SK-N-SH (cell line): ENCODE measurements around the gene ABCC12.

Source experiments
- CHD2 ChIP-seq: fragments of 150-350 bp; IDR thresholded peaks from 2 replicates; pipeline ENCODE4 v1.6.1; 2018; ENCODE audit warnings: low read length; ENCODE audit not compliant: partially characterized antibody
- EZH2phosphoT487 ChIP-seq: fragments of 200-600 bp; sonication (generic); IDR thresholded peaks from 2 replicates; pipeline ENCODE4 v1.6.1; 2017; ENCODE audit warnings: low read depth, mixed run types, mild to moderate bottlenecking, antibody characterized with exemption, moderate library complexity, borderline replicate concordance
- GABPA ChIP-seq: IDR thresholded peaks from 2 replicates; pipeline ENCODE4 v1.4.0; 2012; ENCODE audit warnings: low read depth, mild to moderate bottlenecking
- GATA2 ChIP-seq: sonication (generic); formaldehyde crosslinking; IDR thresholded peaks from 2 replicates; pipeline ENCODE4 v1.5.0; 2020; ENCODE audit warnings: mild to moderate bottlenecking, missing genetic modification reagents
- MEF2A ChIP-seq: IDR thresholded peaks from 2 replicates; pipeline ENCODE4 v1.4.0; 2012; ENCODE audit warnings: low read depth, borderline replicate concordance
- MXI1 ChIP-seq: IDR thresholded peaks from 2 replicates; pipeline ENCODE4 v1.6.1; 2012; ENCODE audit warnings: mild to moderate bottlenecking, low read depth, low read length, improper control_type of control experiment
- RAD21 ChIP-seq: IDR thresholded peaks from 2 replicates; pipeline ENCODE4 v1.6.1; 2012; ENCODE audit warnings: mild to moderate bottlenecking, low read length
- SMC3 ChIP-seq: IDR thresholded peaks from 2 replicates; pipeline ENCODE4 v1.6.1; 2012; ENCODE audit warnings: low read depth, low read length, improper control_type of control experiment
- TAF1 ChIP-seq: IDR thresholded peaks from 2 replicates; pipeline ENCODE4 v1.6.1; 2012; ENCODE audit warnings: low read depth, mild to moderate bottlenecking, low read length, moderate library complexity, borderline replicate concordance
- YY1 ChIP-seq: IDR thresholded peaks from 2 replicates; pipeline ENCODE4 v1.4.0; 2012; ENCODE audit warnings: low read depth, mild to moderate bottlenecking
- TF ChIP-seq, protein P1 (sequence below): IDR thresholded peaks from 2 replicates; pipeline ENCODE4; 2012
- TF ChIP-seq, protein P2 (sequence below): fragments of 200-600 bp; sonication (generic); IDR thresholded peaks from 2 replicates; pipeline ENCODE4 v1.6.1; 2017; ENCODE audit warnings: antibody characterized with exemption, mild to moderate bottlenecking, moderate library complexity
- TF ChIP-seq, protein P3 (sequence below): IDR thresholded peaks from 2 replicates; pipeline ENCODE4 v1.6.1; 2012; ENCODE audit warnings: mild to moderate bottlenecking, low read depth, low read length, moderate library complexity
- TF ChIP-seq, protein P4 (sequence below): IDR thresholded peaks from 2 replicates; pipeline ENCODE4 v1.4.0; 2012; ENCODE audit warnings: low read depth

DNA sequence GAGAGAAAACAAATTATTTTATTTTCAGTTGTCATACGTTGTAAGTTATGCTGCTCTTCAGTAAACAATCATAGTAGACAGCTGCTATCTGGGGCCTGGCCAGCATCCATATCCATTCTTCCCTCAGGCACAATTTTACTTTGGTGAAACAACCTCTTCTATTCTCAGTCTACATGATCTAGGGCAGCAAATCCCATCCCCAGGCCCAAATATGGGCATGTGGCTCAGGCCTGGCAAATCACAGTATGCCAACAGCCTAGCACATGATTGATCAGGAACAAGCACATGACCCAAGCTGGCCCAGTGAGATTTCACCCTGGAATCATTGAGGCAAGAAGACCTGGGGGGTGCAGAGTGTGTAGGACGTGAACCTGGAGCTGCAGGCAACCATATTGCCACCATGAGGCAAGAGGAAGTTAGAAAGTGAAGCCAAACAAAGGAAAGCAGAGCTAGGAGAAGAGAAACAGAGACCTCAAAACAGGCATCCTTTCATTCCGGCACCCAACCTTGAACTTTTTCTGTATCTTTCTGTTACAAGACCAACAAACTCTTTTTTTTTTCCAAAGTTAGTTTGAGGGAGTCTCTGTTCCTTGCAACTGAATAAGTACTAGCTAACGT is 10.3 kb upstream of the ABCC12 start:
- TF ChIP-seq GABPA, result no peak
- TF ChIP-seq, protein P1, sequence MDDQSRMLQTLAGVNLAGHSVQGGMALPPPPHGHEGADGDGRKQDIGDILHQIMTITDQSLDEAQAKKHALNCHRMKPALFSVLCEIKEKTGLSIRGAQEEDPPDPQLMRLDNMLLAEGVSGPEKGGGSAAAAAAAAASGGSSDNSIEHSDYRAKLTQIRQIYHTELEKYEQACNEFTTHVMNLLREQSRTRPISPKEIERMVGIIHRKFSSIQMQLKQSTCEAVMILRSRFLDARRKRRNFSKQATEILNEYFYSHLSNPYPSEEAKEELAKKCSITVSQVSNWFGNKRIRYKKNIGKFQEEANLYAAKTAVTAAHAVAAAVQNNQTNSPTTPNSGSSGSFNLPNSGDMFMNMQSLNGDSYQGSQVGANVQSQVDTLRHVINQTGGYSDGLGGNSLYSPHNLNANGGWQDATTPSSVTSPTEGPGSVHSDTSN, result no peak
- TF ChIP-seq RAD21, result no peak
- no peak for TF ChIP-seq SMC3
- TF ChIP-seq, protein P2, sequence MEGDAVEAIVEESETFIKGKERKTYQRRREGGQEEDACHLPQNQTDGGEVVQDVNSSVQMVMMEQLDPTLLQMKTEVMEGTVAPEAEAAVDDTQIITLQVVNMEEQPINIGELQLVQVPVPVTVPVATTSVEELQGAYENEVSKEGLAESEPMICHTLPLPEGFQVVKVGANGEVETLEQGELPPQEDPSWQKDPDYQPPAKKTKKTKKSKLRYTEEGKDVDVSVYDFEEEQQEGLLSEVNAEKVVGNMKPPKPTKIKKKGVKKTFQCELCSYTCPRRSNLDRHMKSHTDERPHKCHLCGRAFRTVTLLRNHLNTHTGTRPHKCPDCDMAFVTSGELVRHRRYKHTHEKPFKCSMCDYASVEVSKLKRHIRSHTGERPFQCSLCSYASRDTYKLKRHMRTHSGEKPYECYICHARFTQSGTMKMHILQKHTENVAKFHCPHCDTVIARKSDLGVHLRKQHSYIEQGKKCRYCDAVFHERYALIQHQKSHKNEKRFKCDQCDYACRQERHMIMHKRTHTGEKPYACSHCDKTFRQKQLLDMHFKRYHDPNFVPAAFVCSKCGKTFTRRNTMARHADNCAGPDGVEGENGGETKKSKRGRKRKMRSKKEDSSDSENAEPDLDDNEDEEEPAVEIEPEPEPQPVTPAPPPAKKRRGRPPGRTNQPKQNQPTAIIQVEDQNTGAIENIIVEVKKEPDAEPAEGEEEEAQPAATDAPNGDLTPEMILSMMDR, result no peak
- TF ChIP-seq GATA2 (CRISPR knock-in tag), result no peak
- TF ChIP-seq, protein P3, sequence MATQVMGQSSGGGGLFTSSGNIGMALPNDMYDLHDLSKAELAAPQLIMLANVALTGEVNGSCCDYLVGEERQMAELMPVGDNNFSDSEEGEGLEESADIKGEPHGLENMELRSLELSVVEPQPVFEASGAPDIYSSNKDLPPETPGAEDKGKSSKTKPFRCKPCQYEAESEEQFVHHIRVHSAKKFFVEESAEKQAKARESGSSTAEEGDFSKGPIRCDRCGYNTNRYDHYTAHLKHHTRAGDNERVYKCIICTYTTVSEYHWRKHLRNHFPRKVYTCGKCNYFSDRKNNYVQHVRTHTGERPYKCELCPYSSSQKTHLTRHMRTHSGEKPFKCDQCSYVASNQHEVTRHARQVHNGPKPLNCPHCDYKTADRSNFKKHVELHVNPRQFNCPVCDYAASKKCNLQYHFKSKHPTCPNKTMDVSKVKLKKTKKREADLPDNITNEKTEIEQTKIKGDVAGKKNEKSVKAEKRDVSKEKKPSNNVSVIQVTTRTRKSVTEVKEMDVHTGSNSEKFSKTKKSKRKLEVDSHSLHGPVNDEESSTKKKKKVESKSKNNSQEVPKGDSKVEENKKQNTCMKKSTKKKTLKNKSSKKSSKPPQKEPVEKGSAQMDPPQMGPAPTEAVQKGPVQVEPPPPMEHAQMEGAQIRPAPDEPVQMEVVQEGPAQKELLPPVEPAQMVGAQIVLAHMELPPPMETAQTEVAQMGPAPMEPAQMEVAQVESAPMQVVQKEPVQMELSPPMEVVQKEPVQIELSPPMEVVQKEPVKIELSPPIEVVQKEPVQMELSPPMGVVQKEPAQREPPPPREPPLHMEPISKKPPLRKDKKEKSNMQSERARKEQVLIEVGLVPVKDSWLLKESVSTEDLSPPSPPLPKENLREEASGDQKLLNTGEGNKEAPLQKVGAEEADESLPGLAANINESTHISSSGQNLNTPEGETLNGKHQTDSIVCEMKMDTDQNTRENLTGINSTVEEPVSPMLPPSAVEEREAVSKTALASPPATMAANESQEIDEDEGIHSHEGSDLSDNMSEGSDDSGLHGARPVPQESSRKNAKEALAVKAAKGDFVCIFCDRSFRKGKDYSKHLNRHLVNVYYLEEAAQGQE, result no peak
- TF ChIP-seq EZH2phosphoT487, result no peak
- TF ChIP-seq, protein P4, sequence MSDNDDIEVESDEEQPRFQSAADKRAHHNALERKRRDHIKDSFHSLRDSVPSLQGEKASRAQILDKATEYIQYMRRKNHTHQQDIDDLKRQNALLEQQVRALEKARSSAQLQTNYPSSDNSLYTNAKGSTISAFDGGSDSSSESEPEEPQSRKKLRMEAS, result no peak
- no peak for TF ChIP-seq TAF1
- no peak for TF ChIP-seq YY1
- no peak for TF ChIP-seq CHD2
- no peak for TF ChIP-seq MXI1
- TF ChIP-seq MEF2A, result no peak
